Measurements from ENCODE around the gene CD109. TPM values are rescaled to one million over a fixed set of nuclear protein-coding genes. Genes with fewer than 3 reads are reported as not detected.

Gene CD109
- total and polyA plus RNA-seq, 2 of the 8 experiments (the other 6 are each of a cell fraction or from before 2014, with no cell fraction given), result 1.4 to 5.3 TPM

- TF ChIP-seq CHD7 (IDR thresholded peaks at IDR 0.05; ENCODE audit: insufficient replicate concordance, low read length) (no peak), CBX8 (IDR thresholded peaks at IDR 0.05; ENCODE audit: borderline replicate concordance, low read depth, low read length) (no peak), JUN (IDR thresholded peaks at IDR 0.05; ENCODE audit: low read depth, low read length) (no peak), GABPA (IDR thresholded peaks at IDR 0.05; ENCODE audit: borderline replicate concordance, insufficient read depth, low read length) (no peak), MAX (IDR thresholded peaks at IDR 0.05) (no peak), TAF7 (optimal IDR thresholded peaks at IDR 0.05; ENCODE audit: borderline replicate concordance, low read depth, low read length) (no peak)
Observed at GRCh38 chr6:73746787-73747186, 50.8 kb downstream of the CD109 start (continued).

Measured in H1 (cell line).